ENCODE data around the gene GPR87. TPM values are rescaled to one million over a fixed set of nuclear protein-coding genes. Genes with fewer than 3 reads are reported as not detected.
A peak's percentile ranks its signal among the peaks of the same experiment; 100 is the strongest.

Gene GPR87
- total RNA-seq, 1 experiment from 2014 or later: not detected

- DNase-seq (ENCODE audit: low spot score): peak; percentile 76
- ChIA-PET CTCF (interaction anchor here (0.7 to 1.9 kb wide), 5 partner anchors 22 to 137 kb away, joined by 3 to 5 read pairs (median 4); no protein-coding TSS in a partner anchor), POLR2A (interaction anchor here (1.1 kb wide), 1 partner anchor 152 kb away, joined by 3 read pairs; no protein-coding TSS in a partner anchor)
- peaks cover 48% of the 10 kb centered on the region for H3K4me1 Mint-ChIP-seq
- peak; percentile 94 for ATAC-seq
- peak overlapping the region; percentile 90 for H3K27ac Mint-ChIP-seq
- H3K27me3 Mint-ChIP-seq (ENCODE audit: low read depth): no peaks in the 10 kb centered on the region
- H3K4me3 Mint-ChIP-seq: no peak overlapping the region
- no peaks in the 10 kb centered on the region for H3K36me3 Mint-ChIP-seq
- H3K9me3 Mint-ChIP-seq: no peaks in the 10 kb centered on the region
- TF ChIP-seq TP53 (CRISPR knock-in tag; IDR thresholded peaks at IDR 0.05) (no peak), ZNF219 (CRISPR knock-in tag; IDR thresholded peaks at IDR 0.05; ENCODE audit: borderline replicate concordance) (no peak), ZSCAN18 (CRISPR knock-in tag; IDR thresholded peaks at IDR 0.05) (no peak), ZNF263 (CRISPR knock-in tag; IDR thresholded peaks at IDR 0.05; ENCODE audit: low read depth) (no peak), KAT7 (CRISPR knock-in tag; IDR thresholded peaks at IDR 0.05; ENCODE audit: borderline replicate concordance) (no peak), MYBL2 (CRISPR knock-in tag; IDR thresholded peaks at IDR 0.05) (no peak), SMAD4 (CRISPR knock-in tag; IDR thresholded peaks at IDR 0.05) (no peak), ARID4B (CRISPR knock-in tag; IDR thresholded peaks at IDR 0.05; ENCODE audit: borderline replicate concordance) (no peak), PRDM15 (CRISPR knock-in tag; IDR thresholded peaks at IDR 0.05) (no peak), CTCF (IDR thresholded peaks at IDR 0.05) (no peak), ZNF138 (CRISPR knock-in tag; conservative IDR thresholded peaks at IDR 0.05) (no peak), ATF1 (CRISPR knock-in tag; IDR thresholded peaks at IDR 0.05) (no peak), ELF4 (CRISPR knock-in tag; IDR thresholded peaks at IDR 0.05; ENCODE audit: low read depth) (no peak), USF1 (CRISPR knock-in tag; IDR thresholded peaks at IDR 0.05) (no peak), HMGXB4 (CRISPR knock-in tag; IDR thresholded peaks at IDR 0.05) (no peak), AFF4 (CRISPR knock-in tag; IDR thresholded peaks at IDR 0.05; ENCODE audit: borderline replicate concordance) (0 out of 2 replicates have a peak, but pooled peaks have one; percentile 44), ZNF423 (CRISPR knock-in tag; IDR thresholded peaks at IDR 0.05) (peak; percentile 39; the same call in 1 of the 2 replicates), FOXK1 (CRISPR knock-in tag; IDR thresholded peaks at IDR 0.05) (no peak)
Observed at GRCh38 chr3:151305060-151305774, 11.4 kb downstream of the GPR87 start.
